K562 (cell line): Measurements from ENCODE around the gene FBXO10. TPM values are rescaled to one million over a fixed set of nuclear protein-coding genes. Genes with fewer than 3 reads are reported as not detected.

Source experiments
- ATF6 ChIP-seq: sonication (generic); formaldehyde crosslinking; IDR thresholded peaks from 2 replicates; pipeline ENCODE4 v1.4.0; 2020; ENCODE audit warnings: mild to moderate bottlenecking, missing genetic modification reagents
- CSDE1 ChIP-seq, 2 experiments: fragments of 450-650 bp; IDR thresholded peaks; 2 replicates each; pipeline ENCODE4 v1.6.1; 2016; ENCODE audit warnings: mild to moderate bottlenecking in 1 of 2
- CTCF ChIP-seq, 3 experiments: IDR thresholded peaks in 2 of 3; conservative IDR thresholded peaks in 1 of 3; 2 replicates each; pipeline ENCODE4 v1.5.1; 2011 to 2012; ENCODE audit warnings: low read length in 3 of 3, mild to moderate bottlenecking in 3 of 3, control low read depth in 2 of 3, improper control_type of control experiment in 1 of 3, inconsistent platforms in 1 of 3, low read depth in 1 of 3, mixed read lengths in 1 of 3, moderate library complexity in 1 of 3; ENCODE audit not compliant: insufficient read depth in 2 of 3
- CTCFL ChIP-seq: IDR thresholded peaks from 2 replicates; pipeline ENCODE4 v1.6.1; 2011; ENCODE audit warnings: borderline replicate concordance, low read depth, mild to moderate bottlenecking, moderate library complexity, low read length; ENCODE audit not compliant: insufficient read depth, poor library complexity, severe bottlenecking
- FOXA3 ChIP-seq, 2 experiments: fragments of 450-650 bp in 1 of 2; sonication (generic) in 1 of 2; formaldehyde crosslinking; IDR thresholded peaks in 1 of 2; conservative IDR thresholded peaks in 1 of 2; 2 replicates each; pipeline versions ENCODE4 v1.4.0 to v1.8.0; 2020 to 2022; ENCODE audit warnings: mild to moderate bottlenecking in 2 of 2, missing genetic modification reagents in 1 of 2
- MEIS2 ChIP-seq: fragments of 450-650 bp; IDR thresholded peaks from 2 replicates; pipeline ENCODE4 v1.6.1; 2014; ENCODE audit warnings: mild to moderate bottlenecking; ENCODE audit not compliant: partially characterized antibody
- POLR2AphosphoS5 ChIP-seq: IDR thresholded peaks from 2 replicates; pipeline ENCODE4 v1.6.1; 2011; ENCODE audit warnings: mild to moderate bottlenecking, low read depth, low read length, moderate library complexity; ENCODE audit not compliant: control insufficient read depth, insufficient read depth
- TSC22D4 ChIP-seq: fragments of 450-650 bp; IDR thresholded peaks from 2 replicates; pipeline ENCODE4 v1.6.1; 2016; ENCODE audit warnings: missing genetic modification characterization, missing biosample characterization, control low read depth
- ZBTB11 ChIP-seq, 3 experiments: fragments of 200-800 bp in 1 of 3; fragments of 250-450 bp in 1 of 3; fragments of 450-650 bp in 1 of 3; sonication (Bioruptor Pico) in 1 of 3; sonication (Bioruptor generic) in 1 of 3; formaldehyde crosslinking in 1 of 3; IDR thresholded peaks; 2 replicates each; pipeline versions ENCODE4 v1.6.1 to v1.8.0; 2016 to 2022; ENCODE audit warnings: mild to moderate bottlenecking in 2 of 3, missing genetic modification characterization in 2 of 3, missing compliant biosample characterization in 1 of 3, moderate library complexity in 1 of 3
- ZNF282 ChIP-seq: sonication (generic); formaldehyde crosslinking; IDR thresholded peaks from 2 replicates; pipeline ENCODE4 v1.8.1; 2023; ENCODE audit warnings: missing genetic modification reagents
- ZNF511 ChIP-seq: sonication (generic); formaldehyde crosslinking; IDR thresholded peaks from 2 replicates; pipeline ENCODE4 v1.8.0; 2022; ENCODE audit warnings: mild to moderate bottlenecking, missing genetic modification reagents
- polyA plus RNA-seq, 8 experiments: library from polyadenylated mRNA; depleted of rRNA in 4 of 8; stranded (reverse) in 5 of 8; unstranded in 3 of 8; fragments of >200 nt; fragmentation: Nextera tagmentation in 2 of 8; fragmentation: Illumina TruSeq in 1 of 8; extraction: Ambion mirVana in 2 of 8; extraction: Trizol in 1 of 8; gene quantifications; 2 replicates each; pipeline versions ENCODE4 v1.2.1 to v1.2.3, GENCODE V29; 2011 to 2014; ENCODE audit warnings: inconsistent platforms in 1 of 8, missing spikeins in 1 of 8
- total RNA-seq, 7 experiments: library from RNA; depleted of rRNA in 6 of 7; stranded (reverse); fragments of >200 nt in 6 of 7; fragmentation: Illumina TruSeq in 2 of 7; extraction: Trizol in 2 of 7; gene quantifications; 2 replicates each; pipeline versions ENCODE4 v1.2.1 to v1.2.3, GENCODE V29; 2011 to 2021; ENCODE audit warnings: low replicate concordance in 1 of 7

Gene FBXO10
- total and polyA plus RNA-seq, 9 of the 15 experiments (the other 6 are each of a cell fraction or from before 2014, with no cell fraction given): 0.84 to 9.9 (median 6.0) TPM

- no peak for TF ChIP-seq ZBTB11 (CRISPR knock-in tag; IDR thresholded peaks at IDR 0.05)
- TF ChIP-seq CSDE1 (IDR thresholded peaks at IDR 0.05): no peak
- no peak for TF ChIP-seq ZNF282 (CRISPR knock-in tag)
- TF ChIP-seq CTCFL: peak; percentile 58
- no peak for TF ChIP-seq MEIS2
- TF ChIP-seq FOXA3 (CRISPR knock-in tag; conservative IDR thresholded peaks at IDR 0.05 in 1 of 2, IDR thresholded peaks at IDR 0.05 in 1 of 2): no peak
- TF ChIP-seq ATF6: no peak
- TF ChIP-seq POLR2AphosphoS5: 0 out of 2 replicates have a peak, but pooled peaks have one; percentile 30
- no peak for TF ChIP-seq TSC22D4 (tag)
- peak; percentile 66 to 80 (median 73) for TF ChIP-seq CTCF (IDR thresholded peaks at IDR 0.05 in 2 of 3, conservative IDR thresholded peaks at IDR 0.05 in 1 of 3; ENCODE audit: insufficient read depth in 2 of 3, low read depth in 1 of 3, low read length in 3 of 3)
- TF ChIP-seq ZNF511 (CRISPR knock-in tag): 0 out of 2 replicates have a peak, but pooled peaks have one; percentile 16
These were observed 64.9 kb downstream of the FBXO10 start (continued) for GRCh38 chr9:37511016-37512010.
